Tibial nerve (tissue), 3 donors: ENCODE data around the gene TACR2.

ENCODE experiments used
- POLR2A ChIP-seq, 2 donors: fragments of 450-650 bp; IDR thresholded peaks; one replicate each; pipeline ENCODE4 v1.6.1; 2017; ENCODE audit warnings: antibody characterized with exemption in 2 of 2, mild to moderate bottlenecking in 2 of 2, moderate library complexity in 2 of 2
- TF ChIP-seq, protein P1 (sequence below), 5 experiments: fragments of 200-600 bp in 3 of 5; fragments of 450-650 bp in 2 of 5; sonication (generic) in 3 of 5; IDR thresholded peaks; one replicate each; pipeline ENCODE4 v1.5.1; 2016 to 2019; ENCODE audit warnings: antibody characterized with exemption in 5 of 5, mild to moderate bottlenecking in 3 of 5, moderate library complexity in 2 of 5

DNA sequence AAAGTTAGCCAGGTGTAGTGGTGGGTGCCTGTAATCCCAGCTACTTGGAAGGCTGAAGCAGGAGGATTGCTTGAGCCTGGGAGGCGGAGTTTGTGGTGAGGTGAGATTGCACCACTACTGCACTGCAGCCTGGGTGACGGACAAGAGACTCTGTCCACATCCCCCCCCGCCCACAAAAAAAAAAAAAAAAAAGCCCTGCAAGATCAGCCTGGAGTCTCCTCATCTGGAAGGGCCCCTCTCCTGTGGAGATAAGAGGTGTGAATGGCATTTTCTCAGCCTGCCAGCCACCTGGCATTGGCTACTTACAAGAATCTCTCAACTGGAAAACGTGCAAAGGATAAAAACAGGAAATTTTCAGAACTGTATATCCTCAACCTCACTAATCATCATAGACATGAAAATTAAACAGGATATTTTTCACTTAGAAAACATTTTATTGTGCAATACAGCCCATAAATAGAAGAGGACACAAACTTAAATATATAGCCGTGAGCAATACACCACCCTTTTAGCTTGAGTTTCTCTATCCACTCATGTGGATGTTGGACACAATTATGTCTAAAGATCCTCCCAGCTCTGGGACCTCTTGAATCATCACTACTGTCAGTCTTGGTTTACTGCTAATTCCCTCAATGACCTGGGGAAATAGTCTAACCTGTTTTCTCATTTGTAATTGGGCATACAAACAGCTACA, 23.2 kb upstream of the TACR2 start:
- TF ChIP-seq, protein P1, sequence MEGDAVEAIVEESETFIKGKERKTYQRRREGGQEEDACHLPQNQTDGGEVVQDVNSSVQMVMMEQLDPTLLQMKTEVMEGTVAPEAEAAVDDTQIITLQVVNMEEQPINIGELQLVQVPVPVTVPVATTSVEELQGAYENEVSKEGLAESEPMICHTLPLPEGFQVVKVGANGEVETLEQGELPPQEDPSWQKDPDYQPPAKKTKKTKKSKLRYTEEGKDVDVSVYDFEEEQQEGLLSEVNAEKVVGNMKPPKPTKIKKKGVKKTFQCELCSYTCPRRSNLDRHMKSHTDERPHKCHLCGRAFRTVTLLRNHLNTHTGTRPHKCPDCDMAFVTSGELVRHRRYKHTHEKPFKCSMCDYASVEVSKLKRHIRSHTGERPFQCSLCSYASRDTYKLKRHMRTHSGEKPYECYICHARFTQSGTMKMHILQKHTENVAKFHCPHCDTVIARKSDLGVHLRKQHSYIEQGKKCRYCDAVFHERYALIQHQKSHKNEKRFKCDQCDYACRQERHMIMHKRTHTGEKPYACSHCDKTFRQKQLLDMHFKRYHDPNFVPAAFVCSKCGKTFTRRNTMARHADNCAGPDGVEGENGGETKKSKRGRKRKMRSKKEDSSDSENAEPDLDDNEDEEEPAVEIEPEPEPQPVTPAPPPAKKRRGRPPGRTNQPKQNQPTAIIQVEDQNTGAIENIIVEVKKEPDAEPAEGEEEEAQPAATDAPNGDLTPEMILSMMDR (IDR thresholded peaks at IDR 0.05) = no peak
- TF ChIP-seq POLR2A (IDR thresholded peaks at IDR 0.05) = no peak
